ENCODE measurements around the gene CAMTA1. TPM values are rescaled to one million over a fixed set of nuclear protein-coding genes. Genes with fewer than 3 reads are reported as not detected.
"Not testable (repeated sequence)": the region's sequence is repeated elsewhere in the genome, so short reads cannot be mapped to it uniquely, and the experiment has no call there.

The CAMTA1 gene
- total RNA-seq, 1 donor from 2014 or later = 69.9 TPM

DNA sequence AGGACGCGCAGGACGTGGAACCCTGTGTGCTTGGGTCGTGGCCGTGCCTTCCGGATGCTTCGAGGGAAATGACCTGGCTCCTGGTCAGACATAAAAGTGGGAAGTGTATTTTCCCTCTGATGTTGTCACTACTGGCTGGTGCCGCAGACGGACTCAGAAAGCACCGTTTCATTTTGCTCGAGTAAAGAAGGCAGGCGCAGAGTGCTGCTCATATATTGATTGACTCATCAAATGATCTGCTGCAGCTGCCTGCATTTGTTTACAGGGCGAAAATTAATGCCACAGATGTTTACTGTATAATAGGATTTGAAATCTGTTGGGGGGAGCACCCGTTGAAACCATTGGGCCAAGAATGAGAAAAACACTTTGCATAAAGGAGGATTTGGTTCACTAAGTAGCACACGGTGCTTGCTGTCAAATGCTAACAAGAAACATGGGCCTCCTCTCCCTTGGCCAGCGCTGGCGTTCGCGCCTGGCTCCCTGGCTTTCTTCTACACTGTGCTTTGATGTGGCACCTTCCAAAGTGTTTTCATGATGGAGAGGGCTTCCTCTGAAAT, 365.5 kb downstream of the CAMTA1 start:
- Mint-ChIP-seq H3K4me3 (no peak overlapping the region), H3K9me3 (no peaks in the 10 kb centered on the region), H3K36me3 (ENCODE audit: low read depth) (no peaks in the 10 kb centered on the region), H3K27me3 (no peaks in the 10 kb centered on the region), H3K4me1 (no peaks in the 10 kb centered on the region), H3K27ac (no peak overlapping the region)
- intact Hi-C loops (cut with micrococcal nuclease) = no loop called here
- DNase-seq = no peak

DNA sequence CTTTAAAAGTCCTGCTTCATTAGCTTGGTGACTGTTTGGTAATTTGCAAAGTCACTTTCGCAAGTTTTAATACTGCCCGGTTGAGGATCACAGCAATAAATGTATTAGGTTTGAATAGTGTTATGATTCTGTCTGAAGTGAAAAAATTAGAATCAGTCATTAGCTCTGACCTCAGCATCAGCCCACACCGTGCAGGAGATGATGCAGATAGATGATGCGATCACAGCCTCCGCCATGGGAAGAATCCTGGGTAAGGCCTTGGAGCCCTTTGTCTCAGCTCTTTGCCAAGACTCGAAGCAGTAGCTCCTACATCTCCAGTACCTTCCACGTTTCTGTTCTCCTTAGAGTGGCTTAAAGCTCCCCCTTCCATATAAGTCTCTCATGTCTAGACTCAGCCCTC, 366.7 kb downstream of the CAMTA1 start:
- H3K27ac Mint-ChIP-seq = no peak overlapping the region
- no peak for DNase-seq
- intact Hi-C loops (cut with micrococcal nuclease) = no loop called here
- no peaks in the 10 kb centered on the region for H3K36me3 Mint-ChIP-seq (ENCODE audit: low read depth)
- H3K4me3 Mint-ChIP-seq = no peak overlapping the region
- H3K27me3 Mint-ChIP-seq = no peaks in the 10 kb centered on the region
- H3K4me1 Mint-ChIP-seq = no peaks in the 10 kb centered on the region
- H3K9me3 Mint-ChIP-seq = no peaks in the 10 kb centered on the region

DNA sequence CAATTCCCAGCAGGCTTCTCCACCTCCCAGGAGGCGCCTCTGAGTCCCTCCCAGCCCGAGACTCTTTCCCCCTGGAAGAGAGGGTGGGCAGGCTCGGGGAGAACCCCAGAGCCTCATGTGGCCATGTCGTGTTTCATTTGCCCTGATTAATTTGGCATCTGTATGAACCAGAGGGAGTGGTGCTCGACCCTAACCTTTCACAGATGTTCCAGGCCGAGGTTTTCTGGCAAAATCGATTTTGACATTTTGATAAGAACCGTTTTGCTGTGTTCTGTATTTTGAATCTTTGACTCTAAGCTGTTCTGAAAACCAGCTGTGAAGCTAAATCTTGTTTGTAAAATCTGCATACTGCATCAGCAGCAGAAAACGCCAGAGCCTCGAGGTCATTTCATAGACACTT, 367.4 kb downstream of the CAMTA1 start:
- H3K4me3 Mint-ChIP-seq = no peak overlapping the region
- H3K36me3 Mint-ChIP-seq (ENCODE audit: low read depth) = no peaks in the 10 kb centered on the region
- no peak overlapping the region for H3K27ac Mint-ChIP-seq
- H3K27me3 Mint-ChIP-seq = no peaks in the 10 kb centered on the region
- no peak for DNase-seq
- no peaks in the 10 kb centered on the region for H3K9me3 Mint-ChIP-seq
- intact Hi-C loops (cut with micrococcal nuclease) = no loop called here
- H3K4me1 Mint-ChIP-seq = no peaks in the 10 kb centered on the region

DNA sequence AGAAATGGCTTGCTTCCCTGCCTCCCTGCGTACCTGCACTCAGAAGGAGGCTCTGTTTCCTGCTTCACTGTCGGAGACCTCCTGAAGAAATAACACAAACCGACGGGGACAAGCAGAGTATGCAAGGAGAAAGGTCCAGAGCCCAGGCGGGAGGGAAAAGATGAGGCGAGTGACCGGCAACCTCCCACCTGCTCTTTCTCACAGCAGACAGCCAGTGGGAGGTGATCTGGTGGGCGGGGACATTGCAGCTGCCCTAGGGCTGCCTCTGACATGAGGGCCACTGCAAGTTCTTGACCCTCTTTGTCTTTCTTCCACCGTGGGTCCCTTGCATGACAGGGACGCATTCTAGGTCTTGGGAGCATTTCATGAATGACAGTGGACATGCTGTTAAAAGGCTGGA, 368.2 kb downstream of the CAMTA1 start:
- intact Hi-C loops (cut with micrococcal nuclease) = no loop called here
- Mint-ChIP-seq H3K36me3 (ENCODE audit: low read depth) (no peaks in the 10 kb centered on the region), H3K9me3 (no peaks in the 10 kb centered on the region), H3K4me1 (no peaks in the 10 kb centered on the region), H3K27ac (no peak overlapping the region), H3K4me3 (no peak overlapping the region), H3K27me3 (no peaks in the 10 kb centered on the region)
- DNase-seq = no peak

DNA sequence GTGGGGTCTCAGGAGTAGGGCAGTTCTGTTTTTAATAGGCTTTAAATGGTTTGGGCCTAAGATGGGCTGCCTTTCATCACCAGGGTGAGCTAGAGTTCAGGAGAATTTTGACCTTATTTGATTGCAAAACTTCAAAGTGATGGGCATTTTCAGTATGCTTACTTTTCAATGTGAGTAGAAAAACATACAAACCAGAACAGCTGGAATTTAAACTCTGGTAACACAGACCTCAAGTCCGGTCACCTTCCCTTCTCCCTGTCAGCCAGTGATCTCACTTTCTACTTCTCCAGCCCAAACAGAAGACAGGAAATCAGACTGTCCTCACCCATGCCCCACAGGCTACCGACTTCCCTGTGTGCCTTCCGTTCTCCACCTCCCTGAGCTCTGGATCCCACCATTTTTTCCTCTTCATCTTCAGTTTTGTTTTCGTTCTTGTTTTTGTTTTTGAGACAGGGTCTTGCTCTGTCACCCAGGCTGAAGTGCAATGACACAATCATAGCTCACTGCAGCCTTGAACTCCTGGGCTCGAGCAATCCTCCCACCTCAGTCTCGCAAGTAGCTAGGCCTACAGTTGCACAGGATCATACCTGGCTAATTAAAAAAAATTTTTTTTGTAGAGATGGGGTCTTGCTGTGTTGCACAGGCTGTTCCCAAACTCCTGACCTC, 374.0 kb downstream of the CAMTA1 start:
- no peaks in the 10 kb centered on the region for H3K9me3 Mint-ChIP-seq

DNA sequence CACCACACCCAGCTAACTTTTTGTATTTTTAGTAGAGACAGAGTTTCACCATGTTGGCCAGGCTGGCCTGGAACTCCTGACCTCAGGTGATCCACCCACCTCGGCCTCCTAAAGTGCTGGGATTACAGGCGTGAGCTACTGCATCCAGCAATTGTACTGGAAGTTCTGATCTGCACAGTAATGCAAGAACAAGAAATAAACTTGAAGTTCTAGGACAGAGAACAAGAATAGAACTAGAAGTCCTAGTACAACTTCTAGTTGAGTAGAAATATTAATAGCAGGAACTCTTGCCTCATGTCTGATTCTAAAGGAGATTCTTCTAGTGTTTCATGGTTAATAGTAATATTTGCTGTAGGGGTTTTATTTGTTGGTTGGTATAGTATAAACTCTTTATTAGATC, 383.3 kb downstream of the CAMTA1 start:
- H3K36me3 Mint-ChIP-seq (ENCODE audit: low read depth); H3K4me1 Mint-ChIP-seq; intact Hi-C loops (cut with micrococcal nuclease); H3K27ac Mint-ChIP-seq; H3K4me3 Mint-ChIP-seq; H3K9me3 Mint-ChIP-seq; DNase-seq: not testable (repeated sequence)
- H3K27me3 Mint-ChIP-seq = peaks cover 14% of the 10 kb centered on the region

More for the DNA sequence above, 374.0 kb downstream of the CAMTA1 start:
- Mint-ChIP-seq H3K27me3 (no peaks in the 10 kb centered on the region), H3K36me3 (ENCODE audit: low read depth) (no peaks in the 10 kb centered on the region), H3K4me3 (no peak overlapping the region), H3K27ac (no peak overlapping the region), H3K4me1 (no peaks in the 10 kb centered on the region)
- intact Hi-C loops (cut with micrococcal nuclease) = no loop called here
- no peak for DNase-seq

DNA sequence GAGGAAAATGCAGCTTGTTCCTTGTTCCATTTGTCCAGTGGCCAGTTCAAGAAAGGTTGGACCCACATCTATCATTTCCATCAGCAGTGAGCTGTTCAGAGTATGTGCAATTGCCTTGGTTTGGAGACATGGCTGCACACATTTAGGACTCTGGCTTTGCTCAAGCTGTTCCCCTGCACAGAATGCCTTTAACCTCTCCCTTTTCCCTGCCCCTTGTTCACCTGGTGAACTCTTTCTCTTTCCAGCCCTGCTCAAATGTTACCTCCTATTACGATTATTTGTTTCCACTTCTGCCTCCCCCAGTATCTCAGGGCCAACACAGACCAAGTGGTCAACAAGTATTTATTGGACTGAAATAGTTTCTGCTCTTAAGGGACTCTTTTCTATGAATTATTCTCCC, 385.9 kb downstream of the CAMTA1 start:
- no peaks in the 10 kb centered on the region for H3K36me3 Mint-ChIP-seq (ENCODE audit: low read depth)
- peaks cover 2% of the 10 kb centered on the region for H3K9me3 Mint-ChIP-seq
- peaks cover 14% of the 10 kb centered on the region for H3K27me3 Mint-ChIP-seq
- intact Hi-C loops (cut with micrococcal nuclease) = no loop called here
- no peak overlapping the region for H3K27ac Mint-ChIP-seq
- H3K4me1 Mint-ChIP-seq = no peaks in the 10 kb centered on the region
- H3K4me3 Mint-ChIP-seq = no peak overlapping the region
- DNase-seq = no peak

DNA sequence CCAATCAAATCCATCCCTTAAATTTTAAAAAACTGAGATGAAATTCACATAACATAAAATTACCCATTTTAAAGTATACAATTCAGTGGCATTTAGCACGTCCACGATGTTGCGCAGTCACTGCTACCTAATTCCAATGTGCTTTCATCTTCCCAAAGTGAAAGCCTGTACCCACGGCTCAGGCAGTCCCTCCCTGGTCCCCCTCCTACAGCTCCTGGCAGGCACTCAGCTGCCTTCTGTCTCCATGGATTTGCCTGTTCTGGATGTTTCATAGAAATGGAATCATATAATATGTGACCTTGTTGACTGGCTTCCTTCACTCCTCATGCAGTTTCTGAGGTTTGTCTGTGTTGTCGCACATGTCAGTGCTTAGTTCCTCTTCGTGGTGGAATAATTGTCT, 386.3 kb downstream of the CAMTA1 start:
- peaks cover 14% of the 10 kb centered on the region for H3K27me3 Mint-ChIP-seq
- no peak overlapping the region for H3K27ac Mint-ChIP-seq
- H3K36me3 Mint-ChIP-seq (ENCODE audit: low read depth) = no peaks in the 10 kb centered on the region
- no peaks in the 10 kb centered on the region for H3K4me1 Mint-ChIP-seq
- H3K4me3 Mint-ChIP-seq = no peak overlapping the region
- intact Hi-C loops (cut with micrococcal nuclease) = no loop called here
- no peak for DNase-seq
- peaks cover 5% of the 10 kb centered on the region for H3K9me3 Mint-ChIP-seq

DNA sequence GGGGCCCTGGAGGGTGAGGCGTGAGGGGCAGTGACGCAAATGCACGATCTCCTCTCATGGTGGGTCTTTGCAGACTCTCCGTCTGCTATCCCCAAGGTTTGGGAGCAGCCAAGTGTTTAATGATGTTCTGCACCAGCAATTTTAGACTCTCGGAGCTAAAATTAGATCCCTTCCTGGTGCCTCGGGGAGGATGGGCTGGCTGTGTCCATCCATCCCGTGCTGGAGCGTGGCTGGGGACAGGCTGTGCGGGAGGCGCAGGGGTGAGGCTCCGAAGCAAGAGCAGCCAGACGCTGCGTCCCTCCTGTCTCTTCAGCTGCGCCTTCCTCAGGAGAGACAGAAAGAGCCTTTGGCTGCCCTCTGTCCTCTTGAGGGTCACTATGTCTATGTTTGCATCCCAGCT, 387.6 kb downstream of the CAMTA1 start:
- Mint-ChIP-seq H3K27ac (no peak overlapping the region), H3K9me3 (peaks cover 15% of the 10 kb centered on the region), H3K36me3 (ENCODE audit: low read depth) (no peaks in the 10 kb centered on the region), H3K4me3 (no peak overlapping the region), H3K27me3 (peaks cover 14% of the 10 kb centered on the region), H3K4me1 (no peaks in the 10 kb centered on the region)
- DNase-seq = no peak
- intact Hi-C loops (cut with micrococcal nuclease) = no loop called here

DNA sequence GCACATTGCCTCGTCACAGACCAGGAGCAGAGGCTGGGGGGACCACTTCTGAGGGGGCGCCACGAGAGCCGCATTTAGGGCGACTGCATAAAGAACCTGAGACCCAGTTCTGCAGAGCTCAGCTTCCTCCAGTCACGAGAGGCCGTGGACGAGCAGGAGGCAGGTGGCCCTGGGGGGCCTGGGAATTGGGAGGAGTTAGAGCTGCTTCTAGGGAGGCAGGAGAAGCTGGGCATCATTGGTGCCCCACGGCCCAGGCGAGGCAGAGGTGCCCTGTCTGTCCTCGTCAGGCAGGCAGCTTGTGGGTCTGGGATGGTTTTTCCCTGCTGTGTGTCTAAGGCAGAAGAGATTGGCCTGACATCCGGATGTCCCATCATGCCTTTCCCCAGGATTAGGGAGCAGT, 389.3 kb downstream of the CAMTA1 start:
- no peak overlapping the region for H3K4me3 Mint-ChIP-seq
- H3K36me3 Mint-ChIP-seq (ENCODE audit: low read depth) = no peaks in the 10 kb centered on the region
- H3K27me3 Mint-ChIP-seq = peaks cover 14% of the 10 kb centered on the region
- H3K27ac Mint-ChIP-seq = no peak overlapping the region
- no peak for DNase-seq
- intact Hi-C loops (cut with micrococcal nuclease) = no loop called here
- H3K4me1 Mint-ChIP-seq = no peaks in the 10 kb centered on the region
- H3K9me3 Mint-ChIP-seq = peaks cover 19% of the 10 kb centered on the region

DNA sequence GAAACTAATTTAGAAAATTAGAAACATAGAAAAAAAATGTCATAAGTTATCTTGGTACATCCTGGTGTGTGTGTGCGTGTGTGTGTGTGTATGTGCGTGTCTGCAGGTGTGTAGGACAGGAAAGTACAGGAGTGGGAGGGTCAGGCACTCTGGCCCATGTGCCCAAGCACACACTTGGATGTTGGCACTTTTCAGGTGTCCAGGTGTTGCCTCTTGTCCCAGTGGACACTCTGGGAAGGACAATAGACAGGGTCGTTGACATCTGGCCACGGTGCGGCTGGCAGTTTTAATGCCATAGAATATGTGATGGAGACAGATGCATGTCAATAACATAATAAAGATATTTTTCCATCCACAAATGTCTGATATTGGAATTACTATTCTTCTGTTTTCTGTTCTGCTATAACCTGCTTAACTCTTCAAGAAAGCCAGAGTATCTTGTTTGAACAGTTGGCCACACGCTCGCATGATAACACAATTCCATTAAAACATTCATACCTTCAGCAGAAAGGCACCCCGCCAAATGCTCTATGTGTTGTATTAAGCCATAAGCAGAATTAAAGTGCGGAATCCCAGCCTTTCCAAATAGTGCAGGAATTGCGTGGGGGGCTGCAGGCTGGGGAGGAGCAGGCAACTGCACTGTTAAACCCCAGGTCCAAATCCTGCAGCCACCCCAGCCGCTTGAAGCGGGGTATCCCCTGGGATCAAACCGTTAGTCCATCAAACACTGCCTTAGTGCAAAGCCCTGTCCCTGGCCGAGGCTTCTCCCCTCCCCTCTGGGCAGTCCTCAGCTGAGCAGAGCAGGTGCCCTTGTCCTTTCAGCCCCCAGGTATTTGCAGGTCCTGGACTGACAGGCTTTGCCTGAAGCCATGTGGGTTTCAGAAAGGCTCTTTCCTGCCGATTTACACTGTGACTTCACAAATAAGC, 390.0 kb downstream of the CAMTA1 start:
- Mint-ChIP-seq H3K36me3 (ENCODE audit: low read depth) (no peaks in the 10 kb centered on the region), H3K27me3 (peaks cover 13% of the 10 kb centered on the region), H3K4me1 (no peaks in the 10 kb centered on the region), H3K27ac (no peak overlapping the region), H3K4me3 (no peak overlapping the region), H3K9me3 (peaks cover 23% of the 10 kb centered on the region)
- intact Hi-C loops (cut with micrococcal nuclease) = no loop called here
- no peak for DNase-seq

DNA sequence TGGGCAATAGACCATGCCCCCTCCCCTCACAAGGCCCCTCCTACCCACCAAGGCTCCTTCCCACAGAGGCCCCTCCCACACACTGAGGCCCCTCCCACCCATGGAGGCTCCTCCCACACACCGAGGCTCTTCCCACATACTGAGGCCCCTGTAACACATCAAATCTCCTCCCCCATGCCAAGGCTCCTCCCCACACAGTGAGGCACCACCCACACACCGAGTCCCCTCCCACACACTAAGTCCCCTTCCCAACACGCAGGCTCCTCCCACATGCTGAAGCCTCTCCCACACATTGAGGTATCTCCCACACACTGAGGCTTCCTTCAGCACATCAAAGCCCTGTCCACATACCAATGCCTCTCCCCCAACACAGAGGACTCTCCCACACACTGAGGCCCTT, 391.8 kb downstream of the CAMTA1 start:
- Mint-ChIP-seq H3K36me3 (ENCODE audit: low read depth) (no peaks in the 10 kb centered on the region), H3K4me3 (no peak overlapping the region), H3K27me3 (no peaks in the 10 kb centered on the region), H3K27ac (peak overlapping the region; percentile 39), H3K9me3 (peaks cover 23% of the 10 kb centered on the region), H3K4me1 (no peaks in the 10 kb centered on the region)
- intact Hi-C loops (cut with micrococcal nuclease) = no loop called here
- DNase-seq = no peak

DNA sequence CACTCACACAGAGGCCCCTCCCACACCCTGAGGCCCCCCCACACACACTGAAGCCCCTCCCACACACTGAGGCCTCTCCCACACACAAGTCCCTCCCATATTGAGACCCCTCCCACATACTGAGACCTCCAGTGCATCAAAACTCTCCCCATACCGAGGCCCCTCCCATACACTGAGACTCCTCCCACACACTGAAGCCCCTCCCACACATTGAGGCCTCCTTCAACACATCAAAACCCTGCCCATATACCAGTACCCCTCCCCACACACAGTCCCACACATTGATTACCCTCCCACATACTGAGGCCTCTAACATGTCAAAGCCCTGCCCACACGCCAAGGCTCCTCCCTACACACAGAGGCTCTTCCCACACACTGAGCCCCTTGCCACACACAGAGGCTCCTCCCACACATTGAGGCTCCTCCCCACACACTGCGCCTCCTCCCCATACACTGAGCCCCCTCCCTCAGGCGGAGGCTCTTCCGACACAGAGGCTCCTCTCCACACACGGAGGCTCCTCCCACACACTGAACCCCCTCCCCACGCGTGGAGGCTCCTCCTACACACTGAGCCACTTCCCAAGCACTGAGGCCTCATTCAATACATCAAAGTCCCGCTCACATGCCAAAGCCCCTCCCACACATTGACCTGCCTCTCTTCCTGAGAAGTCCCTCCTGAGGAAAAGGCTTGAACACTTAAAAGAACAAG, 392.3 kb downstream of the CAMTA1 start:
- H3K27ac Mint-ChIP-seq = no peak overlapping the region
- H3K4me1 Mint-ChIP-seq = no peaks in the 10 kb centered on the region
- intact Hi-C loops (cut with micrococcal nuclease) = no loop called here
- DNase-seq = no peak
- no peaks in the 10 kb centered on the region for H3K36me3 Mint-ChIP-seq (ENCODE audit: low read depth)
- peaks cover 23% of the 10 kb centered on the region for H3K9me3 Mint-ChIP-seq
- no peak overlapping the region for H3K4me3 Mint-ChIP-seq
- no peaks in the 10 kb centered on the region for H3K27me3 Mint-ChIP-seq

DNA sequence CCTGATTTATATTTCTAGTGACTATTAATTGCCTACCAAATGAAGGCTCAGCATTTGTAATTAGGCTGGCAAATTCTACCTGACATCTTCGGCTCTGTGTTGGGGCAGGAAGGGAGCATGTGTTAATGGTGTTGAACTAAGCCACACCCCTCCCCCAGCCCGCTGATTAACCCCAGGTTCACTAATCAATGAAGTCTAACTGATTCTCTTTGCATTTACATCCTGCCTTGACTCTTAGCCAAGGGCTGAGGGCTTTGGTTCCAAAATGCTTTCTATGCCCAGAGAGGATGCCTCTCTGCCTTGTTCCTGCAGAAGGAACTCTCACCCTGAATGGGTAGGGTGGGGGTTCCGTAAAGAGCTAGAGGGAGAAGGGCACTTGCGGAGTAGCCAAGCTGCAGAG, 393.1 kb downstream of the CAMTA1 start:
- peaks cover 23% of the 10 kb centered on the region for H3K9me3 Mint-ChIP-seq
- H3K27me3 Mint-ChIP-seq = no peaks in the 10 kb centered on the region
- no peaks in the 10 kb centered on the region for H3K36me3 Mint-ChIP-seq (ENCODE audit: low read depth)
- H3K4me1 Mint-ChIP-seq = no peaks in the 10 kb centered on the region
- H3K4me3 Mint-ChIP-seq = no peak overlapping the region
- intact Hi-C loops (cut with micrococcal nuclease) = no loop called here
- DNase-seq = no peak
- H3K27ac Mint-ChIP-seq = no peak overlapping the region
